HT1080 (cell line): ENCODE measurements around the gene S100A4. TPM values are rescaled to one million over a fixed set of nuclear protein-coding genes. Genes with fewer than 3 reads are reported as not detected.

Source experiments
- DNase-seq: peaks from one replicate; pipeline ENCODE4 v3.0.0-alpha.2; 2015; ENCODE audit warnings: low read depth
- total RNA-seq: library from RNA; depleted of rRNA; stranded (reverse); fragments of >200 nt; shearing (Covaris generic); gene quantifications from 2 replicates; pipeline ENCODE4 v1.2.3, GENCODE V29; 2014; rRNA removed

S100A4 gene
- total RNA-seq, 1 experiment from 2014 or later: 25.4 TPM

DNA sequence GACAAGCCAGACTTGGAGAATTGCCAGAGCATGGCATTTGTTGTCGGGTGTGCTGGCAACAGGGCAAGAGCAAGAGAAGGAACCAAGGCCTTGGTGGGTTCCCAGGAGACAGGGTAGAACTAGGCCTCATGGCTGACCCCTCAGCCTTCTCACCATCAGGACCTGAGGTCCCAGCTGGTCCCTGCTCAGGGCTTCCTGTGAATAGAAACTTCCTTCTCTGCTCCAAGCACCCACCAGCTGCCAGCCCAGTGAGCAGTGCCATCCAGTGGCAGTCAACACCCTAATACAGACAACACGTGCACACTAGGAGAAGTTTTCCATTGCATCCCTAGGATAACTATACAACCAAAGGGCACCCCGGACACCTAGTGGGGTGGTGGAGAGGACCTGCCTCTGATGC, 32.6 kb downstream of the S100A4 start:
- DNase-seq: peak; percentile 34

DNA sequence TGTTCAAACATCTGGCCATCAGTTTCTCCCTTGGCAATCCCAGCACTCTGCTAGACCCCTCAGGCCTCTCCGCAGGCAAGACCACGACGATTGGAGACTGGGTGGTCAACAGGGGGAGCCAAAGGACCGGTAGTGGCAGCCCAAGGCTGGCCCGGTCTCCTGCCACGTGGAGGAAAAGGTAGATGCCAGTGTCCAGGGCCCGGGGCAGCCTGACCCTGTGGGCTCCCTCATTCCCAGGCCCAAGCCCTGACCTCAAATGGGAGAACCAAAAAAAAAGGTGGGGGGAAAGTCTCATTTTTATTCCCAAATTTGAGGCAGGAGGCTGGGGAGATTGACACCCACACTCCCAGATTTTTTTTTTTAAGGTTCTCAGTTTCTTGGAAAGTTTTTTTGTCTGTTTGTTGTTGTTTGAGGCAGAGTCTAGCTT, 34.6 kb downstream of the S100A4 start:
- DNase-seq: peak; percentile 73

DNA sequence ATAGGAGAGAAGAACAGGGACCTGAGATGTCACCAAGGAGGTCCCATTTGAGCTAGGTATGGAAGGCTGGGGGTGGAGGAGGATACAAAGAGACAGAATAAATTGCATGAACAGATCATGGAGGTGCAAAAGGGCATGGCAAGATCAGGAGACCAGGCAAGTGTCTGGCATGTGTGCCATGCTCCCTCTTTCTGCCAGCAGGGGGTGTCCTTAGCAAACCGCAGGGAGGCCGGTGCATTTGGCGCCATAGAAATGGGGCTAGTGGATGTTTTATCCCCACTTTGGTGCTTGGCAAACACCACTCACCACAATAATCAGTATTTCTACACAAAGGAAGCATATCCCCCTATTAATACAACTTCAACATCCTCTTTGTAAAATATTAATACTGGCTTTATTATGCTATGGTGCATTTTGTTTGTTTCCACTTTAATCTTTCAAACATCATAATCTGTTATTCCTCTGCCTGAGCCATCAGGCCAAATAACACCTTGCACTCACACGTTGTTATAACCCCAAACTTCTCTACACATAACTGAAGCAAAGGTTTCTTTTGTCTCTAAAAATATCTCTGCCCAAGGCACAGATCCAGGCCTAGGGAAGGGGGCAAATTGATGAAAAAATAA, 35.8 kb downstream of the S100A4 start:
- DNase-seq: peak; percentile 52

DNA sequence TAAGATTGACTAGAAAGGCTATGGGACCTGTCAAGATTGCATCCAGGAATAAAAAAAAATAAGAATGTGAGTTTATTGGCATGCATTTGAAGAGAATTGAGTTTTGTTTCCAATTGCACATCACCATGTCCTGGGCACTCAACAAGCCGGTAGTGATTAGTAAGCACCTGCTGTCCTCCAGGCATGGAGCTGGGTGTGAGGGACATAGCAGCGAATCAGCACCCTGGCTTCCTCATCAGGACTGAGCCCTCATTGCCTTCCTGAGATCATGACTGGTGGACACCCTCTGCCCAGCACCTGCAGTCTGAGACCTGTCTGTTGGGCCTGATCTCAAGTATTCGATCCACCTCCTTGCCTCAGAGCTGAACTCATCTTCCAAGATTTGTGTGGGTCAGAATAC, 36.6 kb downstream of the S100A4 start:
- DNase-seq: no peak

DNA sequence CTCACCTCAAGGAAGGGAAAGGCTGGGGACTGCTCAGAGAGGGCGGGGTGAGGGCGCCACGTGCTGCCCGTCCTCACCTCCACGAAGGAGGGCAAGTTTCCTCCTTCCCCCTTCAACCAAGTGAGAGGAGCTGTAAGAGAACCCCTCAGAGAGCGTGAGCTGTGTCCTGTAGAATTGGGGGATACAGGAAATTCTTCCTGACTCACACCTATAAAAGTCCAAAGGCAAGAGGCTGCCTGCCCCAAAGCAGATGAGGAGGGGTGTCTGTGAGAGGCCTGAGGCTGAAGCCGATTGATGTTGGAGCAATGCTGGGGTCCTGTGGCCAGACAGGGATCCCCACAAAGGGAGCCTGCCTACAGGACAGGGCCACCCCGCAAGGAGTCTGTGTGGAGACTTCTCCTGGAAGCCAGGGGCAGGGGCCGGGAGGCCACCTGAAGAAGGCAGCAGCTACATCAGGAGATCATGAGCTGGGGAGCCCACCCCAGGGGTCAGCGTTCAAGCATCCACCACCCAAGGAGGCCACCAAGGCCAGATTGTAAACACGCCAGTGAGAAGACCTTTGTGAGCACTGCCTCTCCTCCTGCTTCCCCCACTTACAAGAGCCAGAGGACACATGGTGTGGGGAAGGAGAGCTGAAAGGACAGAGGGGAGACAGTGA, 37.6 kb downstream of the S100A4 start:
- DNase-seq: no peak

DNA sequence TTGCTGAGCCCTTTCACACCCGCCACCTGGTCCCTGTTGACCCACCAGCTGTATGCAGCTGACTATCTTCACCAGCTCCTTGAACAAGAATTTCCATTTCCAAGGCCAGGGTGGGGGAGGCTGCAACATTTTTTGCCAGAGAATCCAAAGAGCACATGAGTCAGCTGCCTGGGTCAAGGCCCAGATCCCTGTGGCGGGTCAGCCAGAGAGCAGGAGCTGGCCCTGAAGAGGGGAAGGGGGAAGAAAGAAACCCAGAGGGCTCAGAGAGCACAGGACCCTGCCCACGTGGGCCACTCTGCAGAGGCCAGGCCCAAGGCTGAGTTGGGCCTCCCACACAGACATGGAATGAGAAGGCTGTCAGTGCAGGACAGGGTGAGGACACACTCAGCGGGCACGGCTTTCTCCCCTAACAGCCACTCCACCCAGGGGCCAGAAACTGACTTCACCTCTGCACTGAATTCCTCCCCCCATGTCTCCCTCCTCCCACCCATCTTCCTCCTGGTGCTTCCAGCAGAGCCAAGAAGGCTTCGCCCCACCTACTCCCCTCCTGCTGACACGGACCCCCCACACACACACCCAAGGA, 38.7 kb downstream of the S100A4 start:
- peak; percentile 79 for DNase-seq

DNA sequence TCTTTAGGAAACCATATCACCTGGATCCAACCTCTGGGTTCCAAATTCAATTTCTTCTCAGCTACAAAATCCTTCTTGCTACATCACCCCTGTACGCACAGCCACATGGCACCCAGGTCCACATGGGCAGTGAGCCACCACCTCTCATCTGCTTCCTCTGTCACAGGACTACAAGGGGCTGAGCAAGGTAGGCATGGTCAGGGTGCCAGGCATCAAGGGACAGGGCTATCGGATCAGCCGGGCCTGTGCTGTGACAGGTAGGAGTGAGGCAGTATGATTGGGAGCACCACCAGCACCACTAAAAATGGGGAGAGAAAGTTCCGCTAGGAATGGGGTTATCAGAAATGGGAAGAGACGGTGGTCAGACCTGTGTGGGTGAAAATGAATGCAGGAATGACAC, 39.2 kb downstream of the S100A4 start:
- no peak for DNase-seq

DNA sequence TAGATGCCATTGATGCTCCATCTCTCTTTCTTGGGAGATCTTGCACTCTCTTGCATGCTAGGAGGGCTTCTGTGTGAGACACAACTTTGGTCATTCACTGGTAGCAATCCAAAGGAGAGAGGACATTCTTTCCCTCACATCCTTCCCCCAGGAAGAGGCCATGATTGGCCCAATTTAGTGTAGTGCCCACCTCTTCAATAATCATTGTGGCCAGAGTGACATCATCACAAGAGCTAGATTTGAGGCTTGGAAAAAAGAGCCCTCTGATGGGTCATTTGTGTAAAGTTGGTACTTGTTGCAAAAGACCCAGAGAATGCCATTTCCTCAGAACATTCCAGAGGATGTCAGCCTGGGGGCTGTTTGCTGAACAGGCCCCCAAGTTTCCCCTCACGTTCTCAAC, 40.0 kb downstream of the S100A4 start:
- no peak for DNase-seq

DNA sequence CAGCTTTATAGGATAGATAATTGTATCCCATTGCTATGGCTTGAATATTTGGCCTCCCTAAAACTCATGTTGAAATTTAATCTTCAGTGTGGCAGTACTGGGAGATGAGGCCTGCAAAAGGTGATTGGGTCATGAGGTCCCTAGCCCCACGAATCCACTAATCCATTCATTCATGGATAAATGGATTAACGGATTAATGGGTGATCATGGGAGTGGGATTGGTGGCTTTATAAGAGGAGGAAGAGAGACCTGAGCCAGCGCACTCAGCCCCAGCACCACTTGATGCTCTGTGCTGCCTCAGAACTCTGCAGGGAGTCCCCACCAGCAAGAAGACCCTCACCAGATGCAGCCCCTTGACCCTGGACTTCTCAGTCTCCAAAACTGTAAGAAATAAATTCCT, 41.8 kb downstream of the S100A4 start:
- no peak for DNase-seq

DNA sequence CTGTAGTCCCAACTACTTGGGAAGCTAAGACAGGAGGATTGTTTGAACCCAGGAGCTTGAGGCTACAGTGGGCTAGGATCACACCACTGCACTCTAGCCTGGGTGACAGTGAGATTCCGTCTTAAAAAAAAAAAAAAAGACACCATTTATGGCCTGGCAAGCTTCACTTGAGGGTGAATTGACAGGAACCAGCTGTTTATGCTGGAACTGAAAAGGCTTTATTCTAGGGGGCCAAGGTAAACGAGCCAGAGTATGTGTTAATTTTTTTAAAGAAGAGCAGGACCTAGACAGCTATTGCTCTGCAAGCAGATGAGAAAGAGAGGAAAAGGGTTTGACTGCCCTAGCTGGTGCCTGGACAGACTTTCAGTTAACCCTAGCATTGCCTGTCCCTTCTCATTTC, 46.9 kb downstream of the S100A4 start:
- DNase-seq: no peak

DNA sequence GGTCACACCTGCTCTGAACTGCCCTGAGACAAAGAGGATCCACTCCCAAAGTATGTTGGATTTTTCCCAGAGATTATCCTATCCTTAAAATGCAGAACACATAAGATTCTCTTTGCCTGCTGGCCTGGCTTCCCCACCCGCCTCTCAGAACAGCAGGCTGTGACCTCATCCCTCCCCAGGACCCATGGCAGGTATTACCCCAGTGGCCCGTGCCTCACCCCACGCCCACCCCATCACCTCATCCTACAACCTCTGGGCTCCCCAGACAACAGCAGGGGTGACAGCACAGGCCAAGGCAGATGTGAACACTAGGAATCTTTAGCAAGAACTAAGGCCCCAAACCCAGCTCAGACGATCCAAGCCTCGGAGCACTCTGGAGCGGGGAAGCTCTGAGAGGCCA, 50.1 kb downstream of the S100A4 start:
- DNase-seq: no peak

DNA sequence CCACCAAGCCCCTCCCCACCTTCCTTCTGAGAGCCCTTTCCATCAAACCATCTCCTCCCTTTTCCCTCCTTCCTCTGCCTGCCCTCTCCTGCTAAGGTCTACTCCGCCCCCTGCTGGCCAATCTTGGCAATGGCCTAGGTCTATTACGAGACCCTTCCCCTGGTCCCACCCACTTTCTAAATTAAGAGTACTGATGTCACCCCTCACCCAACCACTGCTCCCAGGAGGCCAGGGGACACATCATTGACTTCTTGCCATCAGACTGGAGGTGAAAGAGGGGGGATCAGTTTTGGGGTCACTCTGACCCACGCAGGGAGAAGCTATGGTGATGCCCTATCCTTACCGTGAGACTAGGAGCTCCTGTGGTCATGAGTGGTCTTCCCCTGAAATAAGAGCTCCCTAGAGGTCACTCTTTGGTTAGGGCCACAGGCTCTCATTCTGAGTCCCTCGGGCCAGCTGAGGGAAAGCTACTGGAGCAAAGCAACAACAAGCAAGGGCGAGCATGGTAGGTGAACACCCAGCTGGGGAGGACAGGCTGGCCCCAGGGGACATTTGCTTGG, 50.5 kb downstream of the S100A4 start:
- DNase-seq: peak; percentile 56

Other genes starting within 250 kb of the S100A4 start
- gene PGLYRP3, start 232.9 kb downstream of the S100A4 start, total RNA-seq: not detected in 2 replicates
- gene PGLYRP4, start 197.0 kb downstream of the S100A4 start, total RNA-seq: not detected in 2 replicates
- not detected in 2 replicates for gene S100A9, start 188.0 kb downstream of the S100A4 start, total RNA-seq
- gene S100A12, start 170.2 kb downstream of the S100A4 start, total RNA-seq: not detected in 2 replicates
- gene S100A8, start 154.7 kb downstream of the S100A4 start, total RNA-seq: not detected in 2 replicates
- gene S100A7A, start 129.3 kb downstream of the S100A4 start, total RNA-seq: not detected in 2 replicates
- not detected in 2 replicates for gene S100A7, start 85.2 kb downstream of the S100A4 start, total RNA-seq
- gene S100A6, start 9.8 kb downstream of the S100A4 start, total RNA-seq: 1,050 and 1,792 TPM in 2 replicates
- 0.53 and 2.4 TPM in 2 replicates for gene S100A5, start 4.9 kb downstream of the S100A4 start, total RNA-seq
- gene S100A3, start 3.5 kb upstream of the S100A4 start, total RNA-seq: 9.6 and 14.4 TPM in 2 replicates
- gene S100A2, start 20.0 kb upstream of the S100A4 start, total RNA-seq: 79.0 and 143 TPM in 2 replicates
- gene S100A16, start 67.3 kb upstream of the S100A4 start, total RNA-seq: 862 and 1,038 TPM in 2 replicates
- 0.88 TPM in 1 of 2 replicates, not detected in the other for gene S100A14, start 70.5 kb upstream of the S100A4 start, total RNA-seq
- gene S100A13, start 81.7 kb upstream of the S100A4 start, total RNA-seq: 71.0 and 106 TPM in 2 replicates
- 0.17 TPM in 1 of 2 replicates, not detected in the other for gene S100A1, start 82.6 kb upstream of the S100A4 start, total RNA-seq
- 46.3 and 55.8 TPM in 2 replicates for gene CHTOP, start 88.3 kb upstream of the S100A4 start, total RNA-seq
- gene SNAPIN, start 112.9 kb upstream of the S100A4 start, total RNA-seq: 64.0 and 74.4 TPM in 2 replicates
- gene ILF2, start 125.2 kb upstream of the S100A4 start, total RNA-seq: 359 and 368 TPM in 2 replicates
- 0.02 and 0.03 TPM in 2 replicates for gene NPR1, start 132.9 kb upstream of the S100A4 start, total RNA-seq
- gene INTS3, start 182.2 kb upstream of the S100A4 start, total RNA-seq: 22.1 and 22.2 TPM in 2 replicates
- gene SLC27A3, start 229.6 kb upstream of the S100A4 start, total RNA-seq: 0.74 and 4.5 TPM in 2 replicates